HepG2 (cell line): ENCODE data around the gene TUBA1C. TPM values are rescaled to one million over a fixed set of nuclear protein-coding genes. Genes with fewer than 3 reads are reported as not detected.

Experiments
- CBX5 ChIP-seq: sonication (generic); formaldehyde crosslinking; IDR thresholded peaks from 2 replicates; pipeline ENCODE4 v1.4.0; 2020; ENCODE audit warnings: missing genetic modification reagents, borderline replicate concordance
- FOSL1 ChIP-seq: sonication (generic); formaldehyde crosslinking; IDR thresholded peaks from 2 replicates; pipeline ENCODE4 v1.9.0; 2021; ENCODE audit warnings: missing genetic modification reagents, borderline replicate concordance
- FOXJ3 ChIP-seq: sonication (generic); formaldehyde crosslinking; IDR thresholded peaks from 2 replicates; pipeline ENCODE4 v1.4.0; 2020; ENCODE audit warnings: missing genetic modification reagents, mild to moderate bottlenecking, borderline replicate concordance
- GATAD2A ChIP-seq: IDR thresholded peaks from 2 replicates; pipeline ENCODE4 v1.6.1; 2016
- HDAC2 ChIP-seq: sonication (generic); formaldehyde crosslinking; IDR thresholded peaks from 2 replicates; pipeline ENCODE4 v1.4.0; 2020; ENCODE audit warnings: missing genetic modification reagents
- HNF4G ChIP-seq, 2 experiments: sonication (generic) in 1 of 2; formaldehyde crosslinking in 1 of 2; IDR thresholded peaks; 2 replicates each; pipeline versions ENCODE4 v1.4.0 to v1.6.1; 2011 to 2020; ENCODE audit warnings: borderline replicate concordance in 2 of 2, low read depth in 2 of 2, mild to moderate bottlenecking in 2 of 2, low read length in 1 of 2, missing genetic modification reagents in 1 of 2, moderate library complexity in 1 of 2
- KDM6A ChIP-seq: IDR thresholded peaks from 2 replicates; pipeline ENCODE4 v1.6.1; 2016; ENCODE audit warnings: low read depth
- MTA1 ChIP-seq: sonication (generic); formaldehyde crosslinking; IDR thresholded peaks from 2 replicates; pipeline ENCODE4 v1.4.0; 2020; ENCODE audit warnings: missing genetic modification reagents, mild to moderate bottlenecking, borderline replicate concordance
- NAIF1 ChIP-seq: sonication (generic); formaldehyde crosslinking; IDR thresholded peaks from 2 replicates; pipeline ENCODE4 v1.5.0; 2020; ENCODE audit warnings: mild to moderate bottlenecking, missing genetic modification reagents, borderline replicate concordance
- NRL ChIP-seq: sonication (generic); formaldehyde crosslinking; IDR thresholded peaks from 2 replicates; pipeline ENCODE4 v1.5.0; 2020; ENCODE audit warnings: missing genetic modification reagents, mild to moderate bottlenecking, moderate library complexity, borderline replicate concordance
- RORA ChIP-seq: sonication (generic); formaldehyde crosslinking; IDR thresholded peaks from 2 replicates; pipeline ENCODE4 v1.5.0; 2020; ENCODE audit warnings: mild to moderate bottlenecking, missing genetic modification reagents, moderate library complexity
- SIX4 ChIP-seq: sonication (generic); formaldehyde crosslinking; IDR thresholded peaks from 2 replicates; pipeline ENCODE4 v1.4.0; 2020; ENCODE audit warnings: missing genetic modification reagents
- TAF15 ChIP-seq: fragments of 200-400 bp; formaldehyde crosslinking; IDR thresholded peaks from one replicate; pipeline ENCODE4 v1.6.1; 2018; ENCODE audit warnings: mild to moderate bottlenecking, low read depth, low read length; ENCODE audit not compliant: poor library complexity, severe bottlenecking
- ZBTB7A ChIP-seq: sonication (generic); formaldehyde crosslinking; IDR thresholded peaks from 2 replicates; pipeline ENCODE4 v1.8.0; 2022; ENCODE audit warnings: mild to moderate bottlenecking, missing genetic modification reagents
- ZBTB8A ChIP-seq: sonication (generic); formaldehyde crosslinking; IDR thresholded peaks from 2 replicates; pipeline ENCODE4 v1.4.0; 2020; ENCODE audit warnings: mild to moderate bottlenecking, low read depth, missing genetic modification reagents, borderline replicate concordance
- ZFP36 ChIP-seq: fragments of 150-350 bp; IDR thresholded peaks from 2 replicates; pipeline ENCODE4 v1.6.1; 2018; ENCODE audit warnings: borderline replicate concordance, low read length, low read depth; ENCODE audit not compliant: partially characterized antibody
- ZNF263 ChIP-seq: sonication (generic); formaldehyde crosslinking; IDR thresholded peaks from 2 replicates; pipeline ENCODE4 v1.4.0; 2020; ENCODE audit warnings: missing genetic modification reagents
- ZNF460 ChIP-seq: sonication (generic); formaldehyde crosslinking; IDR thresholded peaks from 2 replicates; pipeline ENCODE4 v1.5.1; 2020; ENCODE audit warnings: missing genetic modification reagents, mild to moderate bottlenecking, borderline replicate concordance
- ZNF614 ChIP-seq: IDR thresholded peaks from 2 replicates; pipeline ENCODE4 v1.6.1; 2018; ENCODE audit warnings: missing biosample characterization, missing genetic modification reagents, inconsistent platforms, borderline replicate concordance
- ZNF83 ChIP-seq: sonication (generic); formaldehyde crosslinking; IDR thresholded peaks from 2 replicates; pipeline ENCODE4 v1.4.0; 2020; ENCODE audit warnings: missing genetic modification reagents, mild to moderate bottlenecking, borderline replicate concordance
- polyA plus RNA-seq, 8 experiments: library from polyadenylated mRNA; depleted of rRNA in 3 of 8; stranded (reverse) in 7 of 8; unstranded in 1 of 8; fragments of >200 nt; fragmentation: Illumina TruSeq in 4 of 8; extraction: Trizol in 4 of 8; gene quantifications; 2 replicates each; pipeline versions ENCODE4 v1.2.1 to v1.2.3, GENCODE V29; 2011 to 2016; ENCODE audit warnings: low read depth in 4 of 8, missing spikeins in 1 of 8, mixed read lengths in 1 of 8; ENCODE audit not compliant: insufficient read depth in 1 of 8
- total RNA-seq, 5 experiments: library from RNA; depleted of rRNA; stranded (reverse); fragments of >200 nt; fragmentation: Illumina TruSeq; extraction: Trizol; gene quantifications; 2 replicates each; pipeline ENCODE4 v1.2.3, GENCODE V29; 2016; ENCODE audit warnings: low read depth in 1 of 5
- TF ChIP-seq, protein P1 (sequence below): IDR thresholded peaks from 2 replicates; pipeline ENCODE4 v1.6.1; 2012; ENCODE audit warnings: inconsistent platforms
- TF ChIP-seq, protein P2 (sequence below): sonication (generic); formaldehyde crosslinking; conservative IDR thresholded peaks from 2 replicates; pipeline ENCODE4 v1.4.0; 2020; ENCODE audit warnings: missing genetic modification reagents
- TF ChIP-seq, protein P3 (sequence below): sonication (generic); formaldehyde crosslinking; conservative IDR thresholded peaks from 2 replicates; pipeline ENCODE4 v1.8.0; 2022; ENCODE audit warnings: mild to moderate bottlenecking, moderate library complexity, missing genetic modification reagents

TUBA1C gene
- total and polyA plus RNA-seq, 2 of the 13 experiments (the other 11 are each of a cell fraction or from before 2014, with no cell fraction given), result 693 to 1,075 TPM

DNA sequence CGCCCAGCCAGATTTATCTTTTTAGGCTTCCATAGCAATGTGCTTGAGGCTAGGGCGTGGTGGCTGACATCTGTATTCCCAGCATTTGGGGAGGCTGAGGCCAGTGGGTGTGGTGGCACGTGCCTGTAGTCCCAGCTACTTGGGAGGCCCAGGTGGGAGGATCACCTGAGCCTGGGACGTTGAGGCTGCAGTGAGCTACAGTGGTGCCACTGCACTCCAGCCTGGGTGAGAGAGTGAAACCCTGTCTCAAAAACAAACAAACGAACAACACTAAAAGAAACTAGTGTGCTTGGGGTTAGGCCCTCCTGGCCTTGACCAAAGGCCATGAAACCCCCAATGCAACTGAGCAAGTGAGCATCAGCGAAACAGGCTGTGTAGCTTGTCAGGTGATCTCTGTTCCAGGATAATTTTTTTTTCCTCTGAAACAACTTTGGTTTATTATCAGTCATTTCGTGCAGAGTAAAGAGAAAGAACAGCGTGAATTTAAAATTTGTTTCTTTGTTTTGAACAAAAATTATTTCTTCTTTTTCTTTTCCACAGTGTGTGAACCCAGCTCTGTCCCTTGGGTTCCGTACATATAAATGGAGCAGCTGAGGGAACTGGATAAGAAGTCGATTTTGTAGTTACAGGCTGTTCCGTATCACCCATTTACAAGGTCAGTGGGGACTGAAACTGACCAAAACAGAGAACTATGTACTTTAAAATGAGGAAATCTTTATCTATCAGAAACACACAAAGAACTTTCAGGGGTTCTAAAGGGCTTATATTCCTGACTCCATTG is 8.8 kb upstream of the TUBA1C start (continued):
- TF ChIP-seq ZNF83 (CRISPR knock-in tag) (no peak), CBX5 (CRISPR knock-in tag) (peak; percentile 53; the same call in 1 of the 2 replicates), ZNF460 (CRISPR knock-in tag) (peak; percentile 97), ZBTB8A (CRISPR knock-in tag) (no peak), NAIF1 (no peak), ZNF263 (CRISPR knock-in tag) (peak; percentile 62), KDM6A (CRISPR knock-in tag) (0 out of 2 replicates have a peak, but pooled peaks have one; percentile 46), FOXJ3 (CRISPR knock-in tag) (peak; percentile 78; the same call in 1 of the 2 replicates), GATAD2A (CRISPR knock-in tag) (peak; percentile 89), RORA (no peak), HDAC2 (CRISPR knock-in tag) (peak; percentile 94), TAF15 (no peak), HNF4G (IDR thresholded peaks at IDR 0.05; ENCODE audit: borderline replicate concordance, low read depth, low read length) (peak; percentile 87), HNF4G (CRISPR knock-in tag; IDR thresholded peaks at IDR 0.05; ENCODE audit: borderline replicate concordance, low read depth) (peak; percentile 58; the same call in 1 of the 2 replicates), ZNF614 (CRISPR knock-in tag) (0 out of 2 replicates have a peak, but pooled peaks have one; percentile 24), FOSL1 (no peak), ZFP36 (peak; percentile 45), MTA1 (CRISPR knock-in tag) (peak; percentile 83; the same call in 1 of the 2 replicates), NRL (no peak), ZBTB7A (CRISPR knock-in tag) (peak; percentile 13; the same call in 1 of the 2 replicates), SIX4 (CRISPR knock-in tag) (no peak)
- TF ChIP-seq, protein P1, sequence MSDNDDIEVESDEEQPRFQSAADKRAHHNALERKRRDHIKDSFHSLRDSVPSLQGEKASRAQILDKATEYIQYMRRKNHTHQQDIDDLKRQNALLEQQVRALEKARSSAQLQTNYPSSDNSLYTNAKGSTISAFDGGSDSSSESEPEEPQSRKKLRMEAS, result peak; percentile 41
- TF ChIP-seq, protein P2, sequence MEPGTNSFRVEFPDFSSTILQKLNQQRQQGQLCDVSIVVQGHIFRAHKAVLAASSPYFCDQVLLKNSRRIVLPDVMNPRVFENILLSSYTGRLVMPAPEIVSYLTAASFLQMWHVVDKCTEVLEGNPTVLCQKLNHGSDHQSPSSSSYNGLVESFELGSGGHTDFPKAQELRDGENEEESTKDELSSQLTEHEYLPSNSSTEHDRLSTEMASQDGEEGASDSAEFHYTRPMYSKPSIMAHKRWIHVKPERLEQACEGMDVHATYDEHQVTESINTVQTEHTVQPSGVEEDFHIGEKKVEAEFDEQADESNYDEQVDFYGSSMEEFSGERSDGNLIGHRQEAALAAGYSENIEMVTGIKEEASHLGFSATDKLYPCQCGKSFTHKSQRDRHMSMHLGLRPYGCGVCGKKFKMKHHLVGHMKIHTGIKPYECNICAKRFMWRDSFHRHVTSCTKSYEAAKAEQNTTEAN (CRISPR knock-in tag), result 0 out of 2 replicates have a peak, but pooled peaks have one; percentile 57
- TF ChIP-seq, protein P3, sequence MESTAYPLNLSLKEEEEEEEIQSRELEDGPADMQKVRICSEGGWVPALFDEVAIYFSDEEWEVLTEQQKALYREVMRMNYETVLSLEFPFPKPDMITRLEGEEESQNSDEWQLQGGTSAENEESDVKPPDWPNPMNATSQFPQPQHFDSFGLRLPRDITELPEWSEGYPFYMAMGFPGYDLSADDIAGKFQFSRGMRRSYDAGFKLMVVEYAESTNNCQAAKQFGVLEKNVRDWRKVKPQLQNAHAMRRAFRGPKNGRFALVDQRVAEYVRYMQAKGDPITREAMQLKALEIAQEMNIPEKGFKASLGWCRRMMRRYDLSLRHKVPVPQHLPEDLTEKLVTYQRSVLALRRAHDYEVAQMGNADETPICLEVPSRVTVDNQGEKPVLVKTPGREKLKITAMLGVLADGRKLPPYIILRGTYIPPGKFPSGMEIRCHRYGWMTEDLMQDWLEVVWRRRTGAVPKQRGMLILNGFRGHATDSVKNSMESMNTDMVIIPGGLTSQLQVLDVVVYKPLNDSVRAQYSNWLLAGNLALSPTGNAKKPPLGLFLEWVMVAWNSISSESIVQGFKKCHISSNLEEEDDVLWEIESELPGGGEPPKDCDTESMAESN (CRISPR knock-in tag), result peak; percentile 52; the same call in 1 of the 2 replicates
